Neural cell (in vitro differentiated cells): ENCODE data around the gene NREP. TPM values are rescaled to one million over a fixed set of nuclear protein-coding genes. Genes with fewer than 3 reads are reported as not detected.

Experiments used
- H2AFZ ChIP-seq: fragments of 200-600, 300-800 bp; sonication (generic), shearing (Covaris generic); 2 replicates; pipeline ENCODE4 v1.6.0; 2014; ENCODE audit warnings: low read depth, mild to moderate bottlenecking, antibody characterized with exemption, low read length, moderate library complexity
- H3F3A ChIP-seq: fragments of 200-600 bp; shearing (Covaris generic); 2 replicates; pipeline ENCODE4 v1.6.1; 2016; ENCODE audit warnings: mild to moderate bottlenecking, moderate library complexity, mixed read lengths, antibody characterized with exemption, low read length; ENCODE audit not compliant: insufficient read depth, poor library complexity, severe bottlenecking
- H3K27ac ChIP-seq: fragments of 200-600, 300-800 bp; sonication (generic), shearing (Covaris generic); 2 replicates; pipeline ENCODE4 v1.5.1; 2014; ENCODE audit warnings: mild to moderate bottlenecking, low read length, moderate library complexity
- H3K27me3 ChIP-seq: fragments of 300-800, 200-600 bp; sonication (generic), shearing (Covaris generic); 2 replicates; pipeline ENCODE4 v1.6.0; 2014; ENCODE audit warnings: mild to moderate bottlenecking, low read depth, low read length, moderate library complexity; ENCODE audit not compliant: insufficient read depth
- H3K36me3 ChIP-seq: fragments of 300-800, 200-600 bp; sonication (generic), shearing (Covaris generic); 2 replicates; pipeline ENCODE4 v1.5.1; 2014; ENCODE audit warnings: mild to moderate bottlenecking, antibody characterized with exemption, low read length, moderate library complexity; ENCODE audit not compliant: insufficient read depth
- H3K4me2 ChIP-seq: fragments of 300-800, 200-600 bp; sonication (generic), shearing (Covaris generic); 2 replicates; pipeline ENCODE4 v1.6.0; 2014; ENCODE audit warnings: mild to moderate bottlenecking, low read length
- H3K4me3 ChIP-seq: fragments of 300-800, 200-600 bp; sonication (generic), shearing (Covaris generic); 2 replicates; pipeline ENCODE4 v1.5.1; 2014; ENCODE audit warnings: mild to moderate bottlenecking, low read length, moderate library complexity
- H3K79me2 ChIP-seq: fragments of 200-600 bp; shearing (Covaris generic); replicated peaks from 2 replicates; pipeline ENCODE4 v1.6.0; 2014; ENCODE audit warnings: mild to moderate bottlenecking, low read length, moderate library complexity; ENCODE audit not compliant: insufficient read depth
- H3K9ac ChIP-seq: fragments of 300-800, 200-600 bp; sonication (generic), shearing (Covaris generic); 2 replicates; pipeline ENCODE4 v1.6.1; 2016; ENCODE audit warnings: mild to moderate bottlenecking, low read length, mixed read lengths
- H3K9me2 ChIP-seq: fragments of 200-600 bp; shearing (Covaris generic); 2 replicates; pipeline ENCODE4 v1.6.1; 2016; ENCODE audit warnings: mild to moderate bottlenecking, low read length, mixed read lengths; ENCODE audit not compliant: insufficient read depth
- H3K9me3 ChIP-seq: fragments of 200-600, 300-800 bp; sonication (generic), shearing (Covaris generic); 2 replicates; pipeline ENCODE4 v1.6.1; 2016; ENCODE audit warnings: mild to moderate bottlenecking, mixed run types, low read length, moderate library complexity, mixed read lengths
- H4K20me1 ChIP-seq: fragments of 200-600 bp; shearing (Covaris generic); 2 replicates; pipeline ENCODE4 v1.6.1; 2016; ENCODE audit warnings: mild to moderate bottlenecking, mixed run types; ENCODE audit not compliant: insufficient read depth
- EP300 ChIP-seq: fragments of 450-650 bp; conservative IDR thresholded peaks from 2 replicates; pipeline ENCODE4 v1.6.1; 2014; ENCODE audit warnings: antibody characterized with exemption, mild to moderate bottlenecking, moderate library complexity; ENCODE audit not compliant: poor library complexity, severe bottlenecking
- EZH2 ChIP-seq: fragments of 200-600, 300-800 bp; shearing (Covaris generic), sonication (generic); IDR thresholded peaks from 2 replicates; pipeline ENCODE4 v1.6.1; 2014; ENCODE audit warnings: antibody characterized with exemption, low read length, borderline replicate concordance, mild to moderate bottlenecking; ENCODE audit not compliant: insufficient read depth, poor library complexity, severe bottlenecking
- MXI1 ChIP-seq: fragments of 450-650 bp; conservative IDR thresholded peaks from 2 replicates; pipeline ENCODE4 v1.6.1; 2014; ENCODE audit warnings: antibody characterized with exemption, mild to moderate bottlenecking; ENCODE audit not compliant: poor library complexity, severe bottlenecking
- POLR2AphosphoS5 ChIP-seq: IDR thresholded peaks from 2 replicates; pipeline ENCODE4 v1.6.1; 2012
- RAD21 ChIP-seq: fragments of 450-650 bp; conservative IDR thresholded peaks from 2 replicates; pipeline ENCODE4 v1.6.1; 2014; ENCODE audit warnings: antibody characterized with exemption, mild to moderate bottlenecking, moderate library complexity
- SMC3 ChIP-seq: fragments of 450-650 bp; conservative IDR thresholded peaks from 2 replicates; pipeline ENCODE4 v1.6.1; 2014; ENCODE audit warnings: antibody characterized with exemption, mild to moderate bottlenecking, moderate library complexity; ENCODE audit not compliant: poor library complexity
- TAF1 ChIP-seq: IDR thresholded peaks from 2 replicates; pipeline ENCODE4 v1.6.1; 2012; ENCODE audit warnings: low read depth
- polyA plus RNA-seq: library from polyadenylated mRNA; depleted of rRNA; stranded (reverse); fragments of >200 nt; gene quantifications from 2 replicates; pipeline ENCODE4 v1.2.3, GENCODE V29; 2014
- TF ChIP-seq, protein P1 (sequence below): IDR thresholded peaks from 2 replicates; pipeline ENCODE4 v1.6.1; 2012; ENCODE audit warnings: borderline replicate concordance

Gene NREP
- polyA plus RNA-seq, 1 donor from 2014 or later = 3,807 TPM

- no peak overlapping the region for H2AFZ ChIP-seq
- peaks cover 98% of the 10 kb centered on the region for H3K79me2 ChIP-seq
- no peaks in the 10 kb centered on the region for H3K9me2 ChIP-seq
- TF ChIP-seq POLR2AphosphoS5 = no peak
- TF ChIP-seq MXI1 = no peak
- no peak for TF ChIP-seq RAD21
- TF ChIP-seq TAF1 = no peak
- TF ChIP-seq, protein P1, sequence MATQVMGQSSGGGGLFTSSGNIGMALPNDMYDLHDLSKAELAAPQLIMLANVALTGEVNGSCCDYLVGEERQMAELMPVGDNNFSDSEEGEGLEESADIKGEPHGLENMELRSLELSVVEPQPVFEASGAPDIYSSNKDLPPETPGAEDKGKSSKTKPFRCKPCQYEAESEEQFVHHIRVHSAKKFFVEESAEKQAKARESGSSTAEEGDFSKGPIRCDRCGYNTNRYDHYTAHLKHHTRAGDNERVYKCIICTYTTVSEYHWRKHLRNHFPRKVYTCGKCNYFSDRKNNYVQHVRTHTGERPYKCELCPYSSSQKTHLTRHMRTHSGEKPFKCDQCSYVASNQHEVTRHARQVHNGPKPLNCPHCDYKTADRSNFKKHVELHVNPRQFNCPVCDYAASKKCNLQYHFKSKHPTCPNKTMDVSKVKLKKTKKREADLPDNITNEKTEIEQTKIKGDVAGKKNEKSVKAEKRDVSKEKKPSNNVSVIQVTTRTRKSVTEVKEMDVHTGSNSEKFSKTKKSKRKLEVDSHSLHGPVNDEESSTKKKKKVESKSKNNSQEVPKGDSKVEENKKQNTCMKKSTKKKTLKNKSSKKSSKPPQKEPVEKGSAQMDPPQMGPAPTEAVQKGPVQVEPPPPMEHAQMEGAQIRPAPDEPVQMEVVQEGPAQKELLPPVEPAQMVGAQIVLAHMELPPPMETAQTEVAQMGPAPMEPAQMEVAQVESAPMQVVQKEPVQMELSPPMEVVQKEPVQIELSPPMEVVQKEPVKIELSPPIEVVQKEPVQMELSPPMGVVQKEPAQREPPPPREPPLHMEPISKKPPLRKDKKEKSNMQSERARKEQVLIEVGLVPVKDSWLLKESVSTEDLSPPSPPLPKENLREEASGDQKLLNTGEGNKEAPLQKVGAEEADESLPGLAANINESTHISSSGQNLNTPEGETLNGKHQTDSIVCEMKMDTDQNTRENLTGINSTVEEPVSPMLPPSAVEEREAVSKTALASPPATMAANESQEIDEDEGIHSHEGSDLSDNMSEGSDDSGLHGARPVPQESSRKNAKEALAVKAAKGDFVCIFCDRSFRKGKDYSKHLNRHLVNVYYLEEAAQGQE = no peak
- H3F3A ChIP-seq = no peaks in the 10 kb centered on the region
- peaks cover 6% of the 10 kb centered on the region for H3K36me3 ChIP-seq
- no peaks in the 10 kb centered on the region for H3K9me3 ChIP-seq
- no peak overlapping the region for H3K4me3 ChIP-seq
- H4K20me1 ChIP-seq = peaks cover 26% of the 10 kb centered on the region
- no peak overlapping the region for H3K4me2 ChIP-seq
- H3K27me3 ChIP-seq = no peaks in the 10 kb centered on the region
- no peak overlapping the region for H3K27ac ChIP-seq
- no peak overlapping the region for H3K9ac ChIP-seq
Observed at GRCh38 chr5:111747337-111747736, 9.7 kb downstream of the NREP start.

- H2AFZ ChIP-seq = no peak overlapping the region
- H3K4me3 ChIP-seq = peak overlapping the region; percentile 3
- peaks cover 98% of the 10 kb centered on the region for H3K79me2 ChIP-seq
- no peaks in the 10 kb centered on the region for H3K27me3 ChIP-seq
- H3K9me2 ChIP-seq = no peaks in the 10 kb centered on the region
- peaks cover 29% of the 10 kb centered on the region for H4K20me1 ChIP-seq
- H3K36me3 ChIP-seq = peaks cover 6% of the 10 kb centered on the region
- no peaks in the 10 kb centered on the region for H3K9me3 ChIP-seq
- H3K9ac ChIP-seq = no peak overlapping the region
- no peak overlapping the region for H3K27ac ChIP-seq
- no peak overlapping the region for H3K4me2 ChIP-seq
- TF ChIP-seq, protein P1 = no peak
- TF ChIP-seq MXI1 (peak; percentile 28), TAF1 (no peak), RAD21 (no peak)
- H3F3A ChIP-seq = no peaks in the 10 kb centered on the region
Observed at GRCh38 chr5:111746791-111747190, 10.2 kb downstream of the NREP start.

DNA sequence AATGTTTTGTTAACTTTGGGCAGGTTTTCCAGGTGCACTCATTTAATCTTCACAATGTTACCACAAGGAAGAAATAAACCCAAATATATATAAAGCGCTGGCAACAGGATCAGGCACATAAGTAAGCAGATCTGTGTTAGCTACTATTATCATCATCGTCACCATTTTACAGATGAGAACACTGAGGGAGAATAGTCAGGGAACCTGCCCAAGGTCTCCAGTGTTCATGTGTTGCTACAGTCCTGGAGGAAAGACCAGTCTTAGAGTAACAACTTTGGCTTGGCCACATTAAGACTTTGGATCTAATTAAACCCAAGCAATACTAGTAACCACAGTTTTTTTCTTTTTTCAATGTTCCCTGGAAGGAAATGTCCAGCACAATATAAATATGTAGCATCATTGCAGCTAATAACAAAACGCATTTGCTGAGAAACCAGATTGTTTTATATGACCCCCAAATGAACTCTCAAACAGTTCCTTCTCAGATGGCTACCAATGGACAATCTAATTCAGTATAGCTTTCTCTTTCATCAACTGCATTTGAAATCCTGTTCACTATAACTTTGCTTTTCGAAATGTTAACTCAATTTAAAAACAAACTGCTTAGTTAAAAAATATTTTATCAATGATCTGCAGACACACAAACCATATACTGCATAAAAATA is 11.8 kb downstream of the NREP start:
- Histone ChIP-seq H3K9ac (no peak overlapping the region), H3K9me3 (no peaks in the 10 kb centered on the region), H4K20me1 (peaks cover 34% of the 10 kb centered on the region), H3K36me3 (peaks cover 8% of the 10 kb centered on the region), H3F3A (no peaks in the 10 kb centered on the region), H3K27me3 (no peaks in the 10 kb centered on the region), H3K79me2 (peaks cover 98% of the 10 kb centered on the region), H3K4me3 (no peak overlapping the region), H3K27ac (no peak overlapping the region), H2AFZ (no peak overlapping the region), H3K4me2 (no peak overlapping the region), H3K9me2 (no peaks in the 10 kb centered on the region)
- TF ChIP-seq MXI1 (no peak), RAD21 (no peak), POLR2AphosphoS5 (no peak), SMC3 (no peak), TAF1 (no peak), EZH2 (no peak), EP300 (no peak)
- TF ChIP-seq, protein P1 = no peak
